ENCODE measurements around the gene UGGT2. TPM values are rescaled to one million over a fixed set of nuclear protein-coding genes. Genes with fewer than 3 reads are reported as not detected.
A peak's percentile ranks its signal among the peaks of the same experiment; 100 is the strongest.

Gene UGGT2
- total and polyA plus RNA-seq, 2 of the 13 experiments (the other 11 are each of a cell fraction or from before 2014, with no cell fraction given) = 13.2 to 27.1 TPM

DNA sequence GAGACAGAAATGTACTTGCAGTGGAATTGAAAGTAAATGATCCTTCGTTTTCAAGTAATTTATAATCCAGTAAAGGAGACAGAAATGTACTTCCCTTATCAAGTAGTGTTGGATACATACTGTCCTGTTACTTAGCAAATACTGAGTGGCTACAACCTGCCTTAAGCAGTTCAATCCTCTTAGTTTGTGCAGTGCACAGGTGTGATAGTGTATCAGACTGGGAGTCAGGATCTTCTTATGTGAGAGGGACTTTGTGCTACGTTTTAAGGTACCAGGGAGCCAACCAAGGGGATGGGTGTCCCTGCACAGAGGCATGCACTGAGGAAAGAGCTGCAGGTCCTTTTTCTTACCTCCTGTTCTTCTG is 265.1 kb downstream of the UGGT2 start:
- CTCF ChIA-PET (ENCODE audit: low intra/inter-chr PET ratio, low total read pairs) = no interaction called here
- FAIRE-seq = no peak

DNA sequence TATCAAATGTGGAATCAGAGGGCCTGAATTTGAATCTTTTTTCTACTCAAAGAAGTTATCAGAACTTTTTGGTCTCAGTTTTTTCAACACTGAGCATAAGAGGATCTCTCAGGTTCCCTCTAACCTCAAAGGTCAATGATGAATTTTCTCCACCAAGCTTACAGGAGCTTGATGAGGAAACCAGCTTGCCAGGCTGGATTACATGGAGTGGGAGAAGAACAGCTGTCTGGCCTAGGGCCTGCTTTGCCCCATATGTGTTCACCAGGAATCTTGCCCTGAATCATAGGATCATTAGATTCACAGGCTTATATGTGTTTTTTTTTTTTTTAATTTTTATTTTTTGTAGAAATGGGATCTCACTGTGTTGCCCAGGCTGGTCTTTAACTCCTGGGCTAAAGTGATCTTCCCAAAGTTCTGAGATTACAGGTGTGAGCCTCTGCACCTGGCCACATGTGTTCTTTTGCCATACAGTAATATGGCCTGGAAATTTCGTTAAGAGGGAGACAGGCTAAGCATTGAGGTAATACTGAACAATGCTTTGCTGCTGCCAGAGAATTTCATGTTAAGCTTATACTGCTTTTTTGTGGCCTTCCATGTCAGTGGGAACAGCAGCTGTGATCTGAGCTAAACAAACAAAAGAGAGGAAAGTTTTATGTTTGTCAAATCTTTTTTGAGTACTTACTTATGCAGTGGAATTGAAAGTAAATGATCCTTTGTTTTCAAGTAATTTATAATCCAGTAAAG is 265.7 kb downstream of the UGGT2 start:
- in situ Hi-C loops (cut with HindIII; ENCODE audit: extremely low pct_ligation_motif_present, low pct_unique_long_range_greater_than_20kb) = no loop called here
- no TSS peak for BruUV-seq (replicated peaks)
- Histone ChIP-seq H2AFZ (ENCODE audit: low read length) (no peak overlapping the region), H3K27me3 (ENCODE audit: control insufficient read depth in 1 of 2, insufficient read depth in 2 of 2, low read length in 2 of 2) (no peaks in the 10 kb centered on the region), H3K27ac (ENCODE audit: extremely low read length, insufficient read depth, low read length) (no peak overlapping the region), H3K4me1 (ENCODE audit: insufficient read depth, low read length) (no peaks in the 10 kb centered on the region), H3K79me2 (ENCODE audit: insufficient read depth, low read length) (no peaks in the 10 kb centered on the region), H3K36me3 (replicated peaks in 1 of 2; ENCODE audit: control insufficient read depth in 1 of 2, insufficient read depth in 2 of 2, low read length in 2 of 2) (peaks cover 12 to 39% of the 10 kb centered on the region in 2 experiments; a peak in 4 of 5 replicates), H4K20me1 (ENCODE audit: insufficient read depth, low read length) (no peaks in the 10 kb centered on the region), H3K4me3 (replicated peaks in 1 of 3; ENCODE audit: insufficient read depth in 1 of 3, low read depth in 2 of 3, low read length in 3 of 3) (no peak overlapping the region), H3K9me3 (ENCODE audit: low read length) (no peaks in the 10 kb centered on the region), H3K4me2 (ENCODE audit: low read depth, low read length) (no peak overlapping the region), H3K9ac (ENCODE audit: insufficient read depth, low read depth, low read length) (no peak overlapping the region)
- no peak for ATAC-seq
- CTCF ChIA-PET (ENCODE audit: low intra/inter-chr PET ratio, low total read pairs) = no interaction called here
- intact Hi-C loops (cut with micrococcal nuclease; ENCODE audit: unreplicated experiment) = loop anchor here (10.0 kb wide), 1 partner anchor 113 kb away; the partner anchor contains the start of gene DNAJC3
- POLR2A ChIA-PET = no interaction called here
- no peak for FAIRE-seq
- TF ChIP-seq ZNF121 (CRISPR knock-in tag; IDR thresholded peaks at IDR 0.05) (peak; percentile 57), ZNF772 (CRISPR knock-in tag; IDR thresholded peaks at IDR 0.05) (no peak), ZMYM3 (CRISPR knock-in tag; IDR thresholded peaks at IDR 0.05) (no peak)
- DNase-seq (ENCODE audit: low spot score) = no peak
- 64% methylated on average over 1 of the region's 1 CpG for WGBS (ENCODE audit: low lambda C conversion rate)

More for the DNA sequence above, 265.1 kb downstream of the UGGT2 start:
- Histone ChIP-seq H3K4me1 (ENCODE audit: insufficient read depth, low read length) (no peaks in the 10 kb centered on the region), H3K4me2 (ENCODE audit: low read depth, low read length) (no peak overlapping the region), H3K27ac (ENCODE audit: extremely low read length, insufficient read depth, low read length) (no peak overlapping the region), H3K9me3 (ENCODE audit: low read length) (no peaks in the 10 kb centered on the region), H3K4me3 (replicated peaks in 1 of 3; ENCODE audit: insufficient read depth in 1 of 3, low read depth in 2 of 3, low read length in 3 of 3) (no peak overlapping the region), H2AFZ (ENCODE audit: low read length) (no peak overlapping the region), H3K79me2 (ENCODE audit: insufficient read depth, low read length) (no peaks in the 10 kb centered on the region), H3K36me3 (replicated peaks in 1 of 2; ENCODE audit: control insufficient read depth in 1 of 2, insufficient read depth in 2 of 2, low read length in 2 of 2) (peaks cover 12 to 45% of the 10 kb centered on the region in 2 experiments; a peak in 4 of 5 replicates), H3K9ac (ENCODE audit: insufficient read depth, low read depth, low read length) (no peak overlapping the region), H4K20me1 (ENCODE audit: insufficient read depth, low read length) (no peaks in the 10 kb centered on the region), H3K27me3 (ENCODE audit: control insufficient read depth in 1 of 2, insufficient read depth in 2 of 2, low read length in 2 of 2) (no peaks in the 10 kb centered on the region)
- BruUV-seq (replicated peaks) = no TSS peak
- in situ Hi-C loops (cut with HindIII; ENCODE audit: extremely low pct_ligation_motif_present, low pct_unique_long_range_greater_than_20kb) (no loop called here), intact Hi-C loops (cut with micrococcal nuclease; ENCODE audit: unreplicated experiment) (loop anchor here (10.0 kb wide), 1 partner anchor 113 kb away; the partner anchor contains the start of gene DNAJC3)
- POLR2A ChIA-PET = no interaction called here
- TF ChIP-seq, protein P1, sequence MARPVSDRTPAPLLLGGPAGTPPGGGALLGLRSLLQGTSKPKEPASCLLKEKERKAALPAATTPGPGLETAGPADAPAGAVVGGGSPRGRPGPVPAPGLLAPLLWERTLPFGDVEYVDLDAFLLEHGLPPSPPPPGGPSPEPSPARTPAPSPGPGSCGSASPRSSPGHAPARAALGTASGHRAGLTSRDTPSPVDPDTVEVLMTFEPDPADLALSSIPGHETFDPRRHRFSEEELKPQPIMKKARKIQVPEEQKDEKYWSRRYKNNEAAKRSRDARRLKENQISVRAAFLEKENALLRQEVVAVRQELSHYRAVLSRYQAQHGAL (CRISPR knock-in tag; IDR thresholded peaks at IDR 0.05; ENCODE audit: not compliant biosample characterization) = no peak
- TF ChIP-seq ZNF235 (CRISPR knock-in tag; IDR thresholded peaks at IDR 0.05; ENCODE audit: borderline replicate concordance) (no peak), ZNF572 (CRISPR knock-in tag; IDR thresholded peaks at IDR 0.05) (no peak), ZSCAN21 (CRISPR knock-in tag; IDR thresholded peaks at IDR 0.05; ENCODE audit: borderline replicate concordance) (no peak), ZNF333 (CRISPR knock-in tag; IDR thresholded peaks at IDR 0.05; ENCODE audit: borderline replicate concordance) (no peak), ZNF367 (CRISPR knock-in tag; IDR thresholded peaks at IDR 0.05; ENCODE audit: borderline replicate concordance) (no peak), PAX8 (CRISPR knock-in tag; IDR thresholded peaks at IDR 0.05; ENCODE audit: borderline replicate concordance) (no peak), ZFP41 (CRISPR knock-in tag; IDR thresholded peaks at IDR 0.05; ENCODE audit: borderline replicate concordance) (no peak)
- 96% methylated on average over 2 of the region's 2 CpGs for WGBS (ENCODE audit: low lambda C conversion rate)
- no peak for ATAC-seq
- no peak for DNase-seq (ENCODE audit: low spot score)
